OCI-M2 (cell line): ENCODE results near the gene SLX9.

ENCODE experiments used
- DNase-seq: peaks from one replicate; lab custom pipeline; 2025; ENCODE audit not compliant: unreplicated experiment; lab: John Stamatoyannopoulos, UW

SLX9 gene

GRCh38 chr21:44987886-44988606 lies 48.2 kb downstream of the SLX9 start:
- DNase-seq: no peak

GRCh38 chr21:44988607-44989536 lies 49.0 kb downstream of the SLX9 start:
- no peak for DNase-seq

GRCh38 chr21:44989537-44989886 lies 49.7 kb downstream of the SLX9 start:
- DNase-seq: no peak

- DNase-seq: no peak
Measured at GRCh38 chr21:44989943-44990780, 50.3 kb downstream of the SLX9 start.

DNA sequence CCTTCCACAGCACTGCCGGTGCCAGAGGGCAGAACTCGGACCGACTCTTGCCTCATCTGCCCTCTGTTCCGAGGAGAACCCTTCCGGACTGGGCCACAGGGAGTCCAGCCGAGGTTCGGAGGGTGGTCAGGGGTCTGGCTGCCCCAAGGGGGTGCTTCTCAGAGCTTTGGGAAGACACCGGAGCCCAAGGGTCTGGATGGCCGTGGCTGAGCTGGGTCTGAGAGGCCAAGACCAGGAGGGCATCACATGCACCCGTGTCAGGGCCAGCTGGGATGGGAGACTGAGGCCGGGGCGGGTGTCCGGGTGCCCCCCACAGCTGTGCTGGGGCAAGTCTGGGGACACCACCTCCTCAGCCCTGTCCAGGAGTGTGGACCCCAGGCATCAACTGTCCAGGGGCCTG lies 51.1 kb downstream of the SLX9 start:
- DNase-seq: no peak

- no peak for DNase-seq
Measured at GRCh38 chr21:44991538-44992483, 52.0 kb downstream of the SLX9 start.

DNA sequence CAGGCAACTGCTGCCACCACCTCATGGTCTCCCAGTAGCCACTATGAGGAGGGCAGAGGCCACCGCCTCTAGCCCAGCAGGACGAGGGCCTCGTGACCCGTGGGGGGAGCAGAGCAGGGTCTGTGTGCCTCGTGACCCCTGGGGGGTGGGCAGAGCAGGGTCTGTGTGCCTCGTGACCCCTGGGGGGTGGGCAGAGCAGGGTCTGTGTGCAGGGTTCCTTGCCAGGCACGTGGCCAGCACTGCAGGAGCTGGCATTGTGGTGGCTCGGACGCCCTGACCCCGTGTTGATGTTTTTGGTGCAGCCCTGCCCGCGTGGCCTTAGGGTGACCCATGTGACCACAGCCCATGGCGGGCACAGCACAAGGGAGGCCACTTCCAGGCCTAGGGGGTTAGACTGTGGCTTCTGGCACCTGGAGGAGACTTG lies 52.8 kb downstream of the SLX9 start:
- no peak for DNase-seq

- DNase-seq: no peak
Measured at GRCh38 chr21:44993321-44994046, 53.7 kb downstream of the SLX9 start.

DNA sequence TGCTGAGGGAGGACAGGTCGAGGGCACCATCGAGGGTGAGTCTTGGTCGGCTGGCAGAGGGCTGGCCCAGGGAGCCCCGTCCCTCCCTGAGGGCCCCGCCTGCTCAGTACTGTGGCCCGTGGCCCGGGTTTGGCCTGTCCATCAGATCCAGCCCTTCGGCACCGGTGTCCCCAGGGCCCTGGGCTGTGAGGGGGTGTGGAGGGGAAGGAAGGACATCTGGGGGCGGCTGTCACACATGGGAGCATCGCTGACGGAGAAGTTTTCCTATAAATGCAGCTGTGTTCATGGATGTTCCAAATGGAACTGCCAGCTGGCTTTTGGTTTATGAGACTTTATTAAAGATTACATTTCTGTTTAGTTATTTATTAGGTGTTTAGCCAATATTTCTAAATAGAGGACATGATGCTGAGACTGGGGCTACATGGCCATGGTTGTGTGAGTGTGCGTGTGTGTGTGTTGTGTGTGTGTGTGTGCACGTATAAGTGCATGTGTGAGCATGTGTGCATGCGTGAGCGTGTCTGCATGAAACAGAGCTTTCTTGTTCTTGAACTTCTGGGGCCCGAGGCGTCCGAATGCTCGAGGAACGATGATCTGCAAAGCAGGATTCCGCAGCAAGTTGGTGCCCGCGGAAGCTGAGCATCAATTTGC lies 54.3 kb downstream of the SLX9 start:
- no peak for DNase-seq

GRCh38 chr21:44994695-44995342 lies 55.0 kb downstream of the SLX9 start:
- no peak for DNase-seq

- no peak for DNase-seq
Measured at GRCh38 chr21:44995343-44995941, 55.6 kb downstream of the SLX9 start.

DNA sequence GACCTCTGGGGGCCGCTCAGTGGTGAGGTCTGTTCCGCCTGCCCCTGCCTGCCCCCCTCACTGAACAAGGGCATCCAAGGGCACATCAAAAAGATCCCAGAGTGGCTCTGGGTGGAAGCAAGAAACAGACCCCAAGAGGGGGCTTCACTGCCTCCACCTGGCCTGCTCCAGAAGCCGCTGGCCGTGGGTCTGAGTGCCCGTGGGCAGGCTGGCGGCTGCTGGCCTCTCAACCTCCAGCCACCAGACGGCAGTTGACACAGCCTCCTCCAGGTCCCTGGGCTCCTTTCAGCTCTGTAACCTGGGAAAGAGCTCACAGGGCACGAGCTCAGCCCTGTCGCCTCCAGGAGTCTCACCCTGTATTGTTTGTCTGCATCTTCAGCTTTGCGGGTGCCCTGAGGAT lies 56.3 kb downstream of the SLX9 start:
- DNase-seq: no peak

- DNase-seq: no peak
Measured at GRCh38 chr21:44996501-44996921, 56.7 kb downstream of the SLX9 start.

- DNase-seq: no peak
Measured at GRCh38 chr21:44996983-44997936, 57.4 kb downstream of the SLX9 start.

GRCh38 chr21:44998086-44998620 lies 58.3 kb downstream of the SLX9 start:
- no peak for DNase-seq

- DNase-seq: no peak
Measured at GRCh38 chr21:44998621-44999427, 59.0 kb downstream of the SLX9 start.
